Stomach (tissue), 4 donors: ENCODE results near the gene OMG.

ENCODE experiments used
- CTCF ChIP-seq, 7 experiments: fragments of 450-650 bp in 4 of 7; fragments of 200-600 bp in 3 of 7; sonication (generic) in 3 of 7; IDR thresholded peaks; one replicate each; pipeline ENCODE4 v1.5.1; 2016 to 2019; ENCODE audit warnings: antibody characterized with exemption in 7 of 7, control low read depth in 2 of 7, mild to moderate bottlenecking in 1 of 7
- POLR2A ChIP-seq, 4 donors: fragments of 450-650 bp; IDR thresholded peaks; one replicate each; pipeline ENCODE4 v1.6.1; 2016; ENCODE audit warnings: antibody characterized with exemption in 4 of 4, control low read depth in 2 of 4, mild to moderate bottlenecking in 1 of 4, moderate library complexity in 1 of 4

GRCh38 chr17:31274252-31274651 is 22.8 kb downstream of the OMG start:
- TF ChIP-seq CTCF (IDR thresholded peaks at IDR 0.05) (no peak), POLR2A (IDR thresholded peaks at IDR 0.05) (no peak)
